Caco-2 (cell line): ENCODE results near the gene GGNBP2. TPM values are rescaled to one million over a fixed set of nuclear protein-coding genes. Genes with fewer than 3 reads are reported as not detected.

Source experiments
- BruUV-seq: library from RNA; stranded (reverse); fragments of 400-500 nt; replicated peaks from 2 replicates; lab custom pipeline; 2021; lab: Mats Ljungman, UMichigan
- CTCF ChIA-PET: fragments of 300-600 bp; sonication (Branson Sonifier 250); formaldehyde crosslinking; loops from one replicate; lab custom pipeline; 2022; ENCODE audit warnings: antibody characterized with exemption; lab: Charles Lee
- POLR2A ChIA-PET: fragments of 300-600 bp; sonication (Branson Sonifier 250); formaldehyde crosslinking; loops from one replicate; lab custom pipeline; 2022; ENCODE audit warnings: antibody characterized with exemption; lab: Charles Lee
- DNase-seq, 2 experiments: peaks; one replicate each; pipeline versions ENCODE4 v3.0.0 to v3.0.0-alpha.2; 2020 to 2022
- H3K27me3 ChIP-seq: replicated peaks from 2 replicates; pipeline ENCODE4 v1.6.0; 2011; ENCODE audit warnings: low read length; ENCODE audit not compliant: control insufficient read depth, insufficient read depth
- H3K36me3 ChIP-seq: 2 replicates; pipeline ENCODE4 v1.5.1; 2011; ENCODE audit warnings: low read length; ENCODE audit not compliant: control insufficient read depth, insufficient read depth
- H3K4me1 ChIP-seq: fragments of 250-450 bp; sonication (Bioruptor Pico); 2 replicates; pipeline ENCODE4 v1.5.1; 2020; ENCODE audit warnings: mild to moderate bottlenecking
- H3K4me3 ChIP-seq: 2 replicates; pipeline ENCODE4 v1.5.1; 2011; ENCODE audit warnings: low read depth, mild to moderate bottlenecking, control low read depth, low read length
- H3K9me3 ChIP-seq: fragments of 250-450 bp; sonication (Bioruptor Pico); 2 replicates; pipeline ENCODE4 v1.5.1; 2020; ENCODE audit warnings: mild to moderate bottlenecking, moderate library complexity
- H3K27ac Mint-ChIP-seq: one replicate; pipeline ENCODE4 v1.8.0; 2022; ENCODE audit warnings: mixed read lengths; ENCODE audit not compliant: unreplicated experiment
- H3K27me3 Mint-ChIP-seq: one replicate; pipeline ENCODE4 v1.8.0; 2022; ENCODE audit warnings: mixed read lengths; ENCODE audit not compliant: insufficient read depth, unreplicated experiment
- H3K36me3 Mint-ChIP-seq: one replicate; pipeline ENCODE4 v1.8.0; 2022; ENCODE audit warnings: mild to moderate bottlenecking, mixed read lengths; ENCODE audit not compliant: insufficient read depth, unreplicated experiment
- H3K4me1 Mint-ChIP-seq: one replicate; pipeline ENCODE4 v1.8.0; 2022; ENCODE audit warnings: low read depth, mixed read lengths; ENCODE audit not compliant: unreplicated experiment
- H3K4me3 Mint-ChIP-seq: one replicate; pipeline ENCODE4 v1.8.0; 2022; ENCODE audit warnings: mild to moderate bottlenecking, moderate library complexity, mixed read lengths; ENCODE audit not compliant: unreplicated experiment
- H3K9me3 Mint-ChIP-seq: one replicate; pipeline ENCODE4 v1.8.0; 2022; ENCODE audit warnings: mixed read lengths; ENCODE audit not compliant: unreplicated experiment
- CTCF ChIP-seq, 2 experiments: fragments of 200-600 bp in 1 of 2; IDR thresholded peaks; 1 replicate in 1 of 2; 2 replicates in 1 of 2; pipeline versions ENCODE4 v1.5.1 to v1.8.0; 2011 to 2022; ENCODE audit warnings: antibody characterized with exemption in 1 of 2, control low read depth in 1 of 2, inconsistent platforms in 1 of 2, low read depth in 1 of 2, low read length in 1 of 2, mild to moderate bottlenecking in 1 of 2, moderate library complexity in 1 of 2; ENCODE audit not compliant: insufficient read depth in 1 of 2, severe bottlenecking in 1 of 2, unreplicated experiment in 1 of 2
- intact Hi-C: fragments of 100-400 bp; cut with micrococcal nuclease; formaldehyde crosslinking; loops from one replicate; pipeline ENCODE4 v1.10.0; 2022; ENCODE audit not compliant: unreplicated experiment
- total RNA-seq: library from RNA; stranded (reverse); gene quantifications from 2 replicates; pipeline ENCODE4 v1.2.3, GENCODE V29; 2022

The GGNBP2 gene
- total RNA-seq, 1 experiment from 2014 or later, result 91.3 TPM

GRCh38 chr17:36613155-36613554 lies 68.4 kb downstream of the GGNBP2 start:
- H3K4me1 Mint-ChIP-seq, result no peaks in the 10 kb centered on the region
- H3K4me3 Mint-ChIP-seq, result no peak overlapping the region
- Histone ChIP-seq H3K4me3 (no peak overlapping the region), H3K9me3 (no peaks in the 10 kb centered on the region), H3K36me3 (no peaks in the 10 kb centered on the region), H3K27me3 (no peaks in the 10 kb centered on the region), H3K4me1 (no peaks in the 10 kb centered on the region)
- ChIA-PET POLR2A (no interaction called here), CTCF (no interaction called here)
- no peak overlapping the region for H3K27ac Mint-ChIP-seq
- BruUV-seq, result no TSS peak
- intact Hi-C loops, result no loop called here
- DNase-seq, result no peak
- H3K9me3 Mint-ChIP-seq, result no peaks in the 10 kb centered on the region
- peaks cover 5% of the 10 kb centered on the region for H3K36me3 Mint-ChIP-seq
- H3K27me3 Mint-ChIP-seq, result peaks cover 3% of the 10 kb centered on the region
- TF ChIP-seq CTCF (IDR thresholded peaks at IDR 0.05; ENCODE audit: insufficient read depth in 1 of 2, low read depth in 1 of 2, low read length in 1 of 2, severe bottlenecking in 1 of 2, unreplicated experiment in 1 of 2), result no peak

GRCh38 chr17:36614081-36614480 lies 69.4 kb downstream of the GGNBP2 start:
- H3K4me1 ChIP-seq, result no peaks in the 10 kb centered on the region
- DNase-seq, result no peak
- no peaks in the 10 kb centered on the region for H3K9me3 ChIP-seq
- no peak overlapping the region for H3K27ac Mint-ChIP-seq
- H3K27me3 Mint-ChIP-seq, result peaks cover 3% of the 10 kb centered on the region
- ChIA-PET POLR2A (no interaction called here), CTCF (interaction anchor here (0.6 kb wide), 1 partner anchor 541 kb away, joined by 3 read pairs; no protein-coding TSS in a partner anchor)
- H3K36me3 Mint-ChIP-seq, result peaks cover 4% of the 10 kb centered on the region
- no peaks in the 10 kb centered on the region for H3K4me1 Mint-ChIP-seq
- H3K4me3 Mint-ChIP-seq, result no peak overlapping the region
- H3K9me3 Mint-ChIP-seq, result no peaks in the 10 kb centered on the region
- no TSS peak for BruUV-seq
- intact Hi-C loops, result no loop called here
- no peaks in the 10 kb centered on the region for H3K27me3 ChIP-seq
- no peak for TF ChIP-seq CTCF (IDR thresholded peaks at IDR 0.05; ENCODE audit: insufficient read depth in 1 of 2, low read depth in 1 of 2, low read length in 1 of 2, severe bottlenecking in 1 of 2, unreplicated experiment in 1 of 2)
- H3K4me3 ChIP-seq, result no peak overlapping the region
- H3K36me3 ChIP-seq, result no peaks in the 10 kb centered on the region

GRCh38 chr17:36614933-36615332 lies 70.2 kb downstream of the GGNBP2 start:
- CTCF ChIA-PET, result no interaction called here
- DNase-seq, result no peak
- H3K27me3 Mint-ChIP-seq, result peaks cover 6% of the 10 kb centered on the region
- POLR2A ChIA-PET, result no interaction called here
- Histone ChIP-seq H3K36me3 (no peaks in the 10 kb centered on the region), H3K4me1 (no peaks in the 10 kb centered on the region), H3K27me3 (no peaks in the 10 kb centered on the region), H3K4me3 (no peak overlapping the region), H3K9me3 (no peaks in the 10 kb centered on the region)
- H3K36me3 Mint-ChIP-seq, result peaks cover 4% of the 10 kb centered on the region
- H3K4me3 Mint-ChIP-seq, result no peak overlapping the region
- intact Hi-C loops, result no loop called here
- BruUV-seq, result no TSS peak
- no peaks in the 10 kb centered on the region for H3K4me1 Mint-ChIP-seq
- H3K27ac Mint-ChIP-seq, result no peak overlapping the region
- TF ChIP-seq CTCF (IDR thresholded peaks at IDR 0.05; ENCODE audit: insufficient read depth in 1 of 2, low read depth in 1 of 2, low read length in 1 of 2, severe bottlenecking in 1 of 2, unreplicated experiment in 1 of 2), result no peak
- H3K9me3 Mint-ChIP-seq, result no peaks in the 10 kb centered on the region
